A673 (cell line): Measurements from ENCODE around the gene CSGALNACT2. TPM values are rescaled to one million over a fixed set of nuclear protein-coding genes. Genes with fewer than 3 reads are reported as not detected.
A peak's percentile ranks its signal among the peaks of the same experiment; 100 is the strongest.

Experiments used
- BruUV-seq: library from RNA; stranded (reverse); fragments of 400-500 nt; replicated peaks from 2 replicates; lab custom pipeline; 2021; lab: Mats Ljungman, UMichigan
- CTCF ChIA-PET: fragments of 300-600 bp; sonication (Branson Sonifier 250); formaldehyde crosslinking; loops from one replicate; lab custom pipeline; 2022; ENCODE audit warnings: antibody characterized with exemption; lab: Charles Lee
- POLR2A ChIA-PET: fragments of 300-600 bp; sonication (Branson Sonifier 250); formaldehyde crosslinking; loops from one replicate; lab custom pipeline; 2022; ENCODE audit warnings: antibody characterized with exemption; ENCODE audit not compliant: low non-redundant PET; lab: Charles Lee
- DNase-seq: peaks from one replicate; pipeline ENCODE4 v3.0.0-alpha.2; 2015; ENCODE audit warnings: low spot score
- H3K27ac ChIP-seq: fragments of 200-600 bp; sonication (generic); 2 replicates; pipeline ENCODE4 v1.5.1; 2016; ENCODE audit warnings: mixed run types, low read depth, mild to moderate bottlenecking, mixed read lengths, antibody characterized with exemption, low read length; ENCODE audit not compliant: poor library complexity, severe bottlenecking
- H3K27me3 ChIP-seq: fragments of 200-600 bp; sonication (generic); replicated peaks from 2 replicates; pipeline ENCODE4 v1.6.1; 2017; ENCODE audit warnings: mixed run types, low read depth, mild to moderate bottlenecking, mixed read lengths, antibody characterized with exemption, low read length; ENCODE audit not compliant: insufficient read depth, poor library complexity
- H3K36me3 ChIP-seq: fragments of 200-600 bp; sonication (generic); 2 replicates; pipeline ENCODE4 v1.6.1; 2016; ENCODE audit warnings: mixed run types, mild to moderate bottlenecking, mixed read lengths, antibody characterized with exemption, low read length; ENCODE audit not compliant: insufficient read depth, poor library complexity, severe bottlenecking
- H3K4me1 ChIP-seq: fragments of 200-600 bp; sonication (generic); 2 replicates; pipeline ENCODE4 v1.6.1; 2017; ENCODE audit warnings: mixed run types, mild to moderate bottlenecking, mixed read lengths, antibody characterized with exemption, low read length; ENCODE audit not compliant: insufficient read depth, poor library complexity, severe bottlenecking
- H3K4me3 ChIP-seq: fragments of 200-600 bp; sonication (generic); 2 replicates; pipeline ENCODE4 v1.5.1; 2016; ENCODE audit warnings: low read depth, mixed run types, mild to moderate bottlenecking, mixed read lengths, low read length; ENCODE audit not compliant: poor library complexity, severe bottlenecking
- H3K9me3 ChIP-seq: fragments of 200-600 bp; sonication (generic); 2 replicates; pipeline ENCODE4 v1.6.1; 2016; ENCODE audit warnings: mixed run types, low read depth, mild to moderate bottlenecking, mixed read lengths, antibody characterized with exemption, low read length; ENCODE audit not compliant: poor library complexity, severe bottlenecking
- CTCF ChIP-seq: fragments of 300-800, 200-600 bp; sonication (generic); conservative IDR thresholded peaks from 2 replicates; pipeline ENCODE4 v1.5.1; 2017; ENCODE audit warnings: low read depth, mild to moderate bottlenecking, antibody characterized with exemption, low read length, moderate library complexity, mixed read lengths
- EZH2 ChIP-seq: fragments of 200-600 bp; sonication (generic); IDR thresholded peaks from 2 replicates; pipeline ENCODE4 v1.6.1; 2017; ENCODE audit warnings: borderline replicate concordance, low read depth, mild to moderate bottlenecking, mixed read lengths, antibody characterized with exemption, low read length; ENCODE audit not compliant: poor library complexity, severe bottlenecking
- intact Hi-C: fragments of 100-400 bp; cut with micrococcal nuclease; formaldehyde crosslinking; loops from one replicate; pipeline ENCODE4 v1.10.0; 2022; ENCODE audit not compliant: unreplicated experiment
- total RNA-seq: library from RNA; stranded (reverse); gene quantifications from 2 replicates; pipeline ENCODE4 v1.2.3, GENCODE V29; 2021

Gene CSGALNACT2
- total RNA-seq, 1 experiment from 2014 or later, result 18.6 TPM

- BruUV-seq, result no TSS peak
- H3K4me1 ChIP-seq, result no peaks in the 10 kb centered on the region
- DNase-seq, result no peak
- H3K4me3 ChIP-seq, result peak overlapping the region; percentile 34
- POLR2A ChIA-PET, result no interaction called here
- H3K27me3 ChIP-seq, result no peaks in the 10 kb centered on the region
- no peak overlapping the region for H3K27ac ChIP-seq
- CTCF ChIA-PET, result interaction anchor here (0.7 kb wide), 2 partner anchors 19 to 337 kb away, joined by 3 to 10 read pairs; no protein-coding TSS in a partner anchor
- no peaks in the 10 kb centered on the region for H3K9me3 ChIP-seq
- H3K36me3 ChIP-seq, result no peaks in the 10 kb centered on the region
- intact Hi-C loops, result loop anchor here (10.0 kb wide), 1 partner anchor 338 kb away; no protein-coding TSS in a partner anchor
- TF ChIP-seq EZH2 (no peak), CTCF (no peak)
These were observed 64.6 kb downstream of the CSGALNACT2 start for GRCh38 chr10:43202657-43203447.

- H3K9me3 ChIP-seq, result no peaks in the 10 kb centered on the region
- H3K27ac ChIP-seq, result no peak overlapping the region
- no peaks in the 10 kb centered on the region for H3K4me1 ChIP-seq
- no peak for DNase-seq
- intact Hi-C loops, result loop anchor here (10.0 kb wide), 1 partner anchor 339 kb away; no protein-coding TSS in a partner anchor
- ChIA-PET CTCF (interaction anchor here (0.7 kb wide), 1 partner anchor 338 kb away, joined by 10 read pairs; no protein-coding TSS in a partner anchor), POLR2A (no interaction called here)
- no peak overlapping the region for H3K4me3 ChIP-seq
- no peaks in the 10 kb centered on the region for H3K36me3 ChIP-seq
- H3K27me3 ChIP-seq, result no peaks in the 10 kb centered on the region
- no TSS peak for BruUV-seq
- TF ChIP-seq CTCF (no peak), EZH2 (no peak)
These were observed 65.3 kb downstream of the CSGALNACT2 start for GRCh38 chr10:43203448-43204041.

GRCh38 chr10:43204042-43204942 lies 66.0 kb downstream of the CSGALNACT2 start:
- POLR2A ChIA-PET, result no interaction called here
- H3K27ac ChIP-seq, result no peak overlapping the region

More at GRCh38 chr10:43204042-43204942, 66.0 kb downstream of the CSGALNACT2 start:
- Histone ChIP-seq H3K4me3 (no peak overlapping the region), H3K36me3 (no peaks in the 10 kb centered on the region), H3K9me3 (no peaks in the 10 kb centered on the region), H3K4me1 (no peaks in the 10 kb centered on the region), H3K27me3 (no peaks in the 10 kb centered on the region)
- no peak for DNase-seq
- no peak for TF ChIP-seq CTCF
- TF ChIP-seq EZH2, result no peak
- BruUV-seq, result no TSS peak
- CTCF ChIA-PET, result no interaction called here
- intact Hi-C loops, result loop anchor here (10.0 kb wide), 1 partner anchor 339 kb away; no protein-coding TSS in a partner anchor
